ENCODE results near the gene HIVEP3.

The HIVEP3 gene

GRCh38 chr1:41812051-41812450, 106.7 kb downstream of the HIVEP3 start:
- TF ChIP-seq CTCF (IDR thresholded peaks at IDR 0.05) = peak; percentile 36
- no peak overlapping the region for H3K27ac ChIP-seq
- no peak overlapping the region for H3K4me3 ChIP-seq
- no peak for DNase-seq (ENCODE audit: low spot score)

DNA sequence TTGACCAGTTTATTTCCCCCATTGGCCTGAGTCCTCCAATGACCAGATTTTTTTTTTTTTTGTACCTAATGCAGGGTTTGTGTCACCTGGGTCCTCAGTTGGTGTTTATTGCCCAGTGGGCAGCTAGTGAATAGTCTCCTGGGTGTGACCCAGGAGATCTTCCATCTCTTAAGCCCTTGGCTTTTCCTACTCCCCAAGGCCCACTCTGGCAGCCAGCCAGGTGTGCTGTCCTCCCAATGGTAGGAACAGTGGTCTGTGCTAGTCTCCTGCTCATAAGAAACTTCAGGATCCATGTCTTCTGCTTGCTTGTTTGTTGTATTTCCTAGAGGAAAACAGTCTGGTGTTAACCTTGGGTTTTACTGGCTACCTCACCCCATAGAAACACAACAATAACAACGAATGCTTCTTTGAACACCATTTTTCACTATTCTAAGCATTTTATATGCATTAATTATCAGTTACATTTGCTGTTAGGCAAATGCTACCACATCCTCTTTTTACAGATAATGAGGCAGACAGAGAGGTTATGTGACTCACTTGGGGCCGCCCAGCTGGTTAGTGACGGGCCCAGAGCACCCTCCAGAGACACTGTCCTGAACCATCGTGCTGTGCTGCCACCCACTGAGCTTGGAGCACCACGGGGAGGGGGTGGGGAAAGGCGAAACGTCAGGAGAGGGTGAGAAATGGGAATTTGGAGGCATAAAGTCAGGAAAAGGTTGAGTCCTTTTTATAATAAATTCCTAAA, 107.5 kb downstream of the HIVEP3 start:
- DNase-seq (ENCODE audit: low spot score) = no peak
- H3K4me3 ChIP-seq = no peak overlapping the region
- TF ChIP-seq CTCF (IDR thresholded peaks at IDR 0.05) = no peak

DNA sequence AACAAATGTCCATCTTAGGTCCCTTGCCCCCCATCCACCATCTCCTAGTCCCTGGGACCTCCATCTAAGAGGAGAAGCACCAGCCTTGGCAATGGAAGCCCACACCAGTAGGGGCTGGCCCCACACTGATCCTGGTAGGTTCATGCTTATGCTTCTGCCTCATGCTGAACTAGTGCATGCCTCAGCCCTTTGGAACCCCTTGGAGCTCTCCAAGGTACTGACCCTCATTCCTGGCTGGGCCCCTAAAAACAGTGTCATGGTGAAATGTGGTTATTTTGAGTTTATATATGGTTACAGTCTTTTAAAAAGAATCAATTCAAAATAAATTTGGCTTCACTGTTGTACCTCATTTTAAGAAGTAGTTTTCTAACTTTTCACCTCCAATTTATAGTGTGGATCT, 108.3 kb downstream of the HIVEP3 start:
- TF ChIP-seq CTCF (IDR thresholded peaks at IDR 0.05) = no peak
- H3K27ac ChIP-seq = no peak overlapping the region
- no peak for DNase-seq (ENCODE audit: low spot score)

More for the DNA sequence above, 107.5 kb downstream of the HIVEP3 start:
- H3K27ac ChIP-seq = no peak overlapping the region

DNA sequence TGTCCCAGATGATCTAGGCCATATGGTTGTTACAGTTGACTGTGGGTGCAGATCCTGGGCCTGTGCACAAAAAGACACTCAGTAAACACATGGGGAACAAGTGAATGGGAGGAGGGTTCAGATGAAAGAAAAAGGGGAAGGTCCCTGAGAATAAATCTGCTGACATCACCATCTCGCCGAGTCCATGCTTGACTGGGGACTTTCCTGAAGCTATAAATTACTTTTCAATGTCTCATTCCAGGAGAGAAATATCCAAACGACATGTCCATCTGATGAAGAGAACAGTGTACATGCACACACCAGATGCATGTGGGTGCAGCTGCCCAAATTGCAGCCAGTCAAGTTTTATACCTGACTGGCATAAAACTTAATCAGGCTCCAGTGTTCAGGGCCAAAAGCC, 109.0 kb downstream of the HIVEP3 start:
- Histone ChIP-seq H3K27ac (no peak overlapping the region), H3K4me3 (no peak overlapping the region)
- no peak for TF ChIP-seq CTCF (IDR thresholded peaks at IDR 0.05)
- DNase-seq (ENCODE audit: low spot score) = no peak

More for the DNA sequence above, 108.3 kb downstream of the HIVEP3 start:
- no peak overlapping the region for H3K4me3 ChIP-seq

DNA sequence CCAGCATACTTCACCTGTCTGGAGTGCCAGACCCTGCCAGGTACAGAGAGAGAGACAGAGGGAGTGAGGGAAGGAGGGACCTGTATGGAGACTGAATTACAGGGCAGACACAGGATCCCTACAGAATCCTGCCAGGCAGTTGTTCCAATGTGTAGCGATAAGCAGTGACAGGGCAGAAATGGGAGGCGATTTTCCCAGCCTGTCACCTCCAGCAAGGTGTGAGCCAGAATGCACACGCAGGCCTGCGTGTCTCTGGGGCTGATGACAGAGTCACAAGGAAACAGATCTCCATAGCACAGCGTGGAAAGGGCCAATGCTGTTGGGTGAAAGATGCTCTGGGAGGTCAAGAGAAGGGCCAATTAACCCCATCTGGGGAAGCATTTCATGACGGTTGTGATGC, 111.3 kb downstream of the HIVEP3 start:
- DNase-seq (ENCODE audit: low spot score) = no peak
- TF ChIP-seq CTCF (IDR thresholded peaks at IDR 0.05) = no peak
- Histone ChIP-seq H3K27ac (no peak overlapping the region), H3K4me3 (no peak overlapping the region)

DNA sequence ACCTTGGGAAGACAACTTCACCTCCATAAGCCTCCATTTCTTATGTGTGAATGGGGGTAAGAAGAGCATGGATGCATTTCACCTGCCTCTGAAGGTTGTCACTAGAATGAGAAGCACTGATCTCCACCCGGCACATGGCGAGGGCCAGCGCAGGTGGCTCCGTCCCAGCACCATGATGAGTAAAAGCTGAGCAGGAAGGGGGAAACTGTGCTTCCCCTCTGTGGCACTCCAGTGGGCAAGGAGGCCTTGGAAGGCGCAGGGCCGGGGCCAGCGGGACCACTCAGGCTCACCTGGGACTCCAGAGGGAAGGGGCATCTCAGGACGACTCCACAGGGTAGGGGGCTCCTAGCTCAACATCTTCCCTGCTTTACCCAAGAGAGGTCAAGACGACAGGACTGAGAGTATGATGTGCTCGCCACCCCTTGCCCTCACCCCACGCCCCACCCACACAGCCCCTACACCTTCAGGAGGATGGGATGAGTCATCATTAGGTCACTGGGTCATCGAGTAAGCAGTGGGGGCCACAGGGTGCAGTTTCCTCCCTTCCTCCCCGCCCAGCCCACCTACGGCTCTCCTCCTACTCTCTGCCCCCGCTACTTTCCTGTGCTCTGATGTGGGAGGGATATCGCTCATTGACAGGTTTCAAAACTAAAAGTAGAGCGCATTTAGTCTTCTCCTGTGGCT, 112.1 kb downstream of the HIVEP3 start:
- DNase-seq (ENCODE audit: low spot score) = no peak
- H3K27ac ChIP-seq = no peak overlapping the region
- TF ChIP-seq CTCF (IDR thresholded peaks at IDR 0.05) = no peak
- no peak overlapping the region for H3K4me3 ChIP-seq

All from coronary artery (tissue), 2 donors.